ENCODE results near the gene CNTNAP2.

Gene CNTNAP2

DNA sequence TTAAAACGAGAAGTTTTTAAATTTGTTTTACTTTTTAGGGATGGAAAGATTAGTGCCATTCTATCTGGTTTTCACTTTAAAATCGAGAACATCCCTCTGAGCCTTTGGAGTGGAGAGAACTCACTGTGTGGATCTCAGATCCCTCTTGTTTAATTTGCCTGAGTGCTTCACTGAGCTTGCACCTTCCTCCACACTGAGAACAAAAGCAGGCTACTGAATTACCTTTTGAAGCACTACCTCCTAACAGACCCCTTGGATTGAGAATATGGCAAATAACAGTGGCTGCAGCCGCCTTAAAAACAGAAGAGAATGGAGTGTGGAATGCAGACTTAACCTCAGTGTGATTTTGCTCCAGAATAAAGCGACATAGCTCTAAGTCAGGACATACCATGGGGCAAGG is 204.7 kb downstream of the CNTNAP2 start:
- Histone ChIP-seq H3K27ac (no peak overlapping the region), H3K4me2 (no peak overlapping the region), H3K36me3 (ENCODE audit: insufficient read depth) (no peaks in the 10 kb centered on the region), H3K79me2 (ENCODE audit: insufficient read depth, low read depth) (no peaks in the 10 kb centered on the region), H3K4me3 (IDR thresholded peaks at IDR 0.05; ENCODE audit: insufficient read depth, low read depth, low read length) (no peak overlapping the region), H3K27me3 (ENCODE audit: insufficient read depth, low read depth) (no peaks in the 10 kb centered on the region), H2AFZ (ENCODE audit: low read depth) (no peak overlapping the region), H3K4me1 (ENCODE audit: low read depth, poor library complexity, severe bottlenecking) (no peaks in the 10 kb centered on the region), H4K20me1 (ENCODE audit: insufficient read depth) (no peaks in the 10 kb centered on the region), H3K9ac (no peak overlapping the region)
- TF ChIP-seq, protein P1, sequence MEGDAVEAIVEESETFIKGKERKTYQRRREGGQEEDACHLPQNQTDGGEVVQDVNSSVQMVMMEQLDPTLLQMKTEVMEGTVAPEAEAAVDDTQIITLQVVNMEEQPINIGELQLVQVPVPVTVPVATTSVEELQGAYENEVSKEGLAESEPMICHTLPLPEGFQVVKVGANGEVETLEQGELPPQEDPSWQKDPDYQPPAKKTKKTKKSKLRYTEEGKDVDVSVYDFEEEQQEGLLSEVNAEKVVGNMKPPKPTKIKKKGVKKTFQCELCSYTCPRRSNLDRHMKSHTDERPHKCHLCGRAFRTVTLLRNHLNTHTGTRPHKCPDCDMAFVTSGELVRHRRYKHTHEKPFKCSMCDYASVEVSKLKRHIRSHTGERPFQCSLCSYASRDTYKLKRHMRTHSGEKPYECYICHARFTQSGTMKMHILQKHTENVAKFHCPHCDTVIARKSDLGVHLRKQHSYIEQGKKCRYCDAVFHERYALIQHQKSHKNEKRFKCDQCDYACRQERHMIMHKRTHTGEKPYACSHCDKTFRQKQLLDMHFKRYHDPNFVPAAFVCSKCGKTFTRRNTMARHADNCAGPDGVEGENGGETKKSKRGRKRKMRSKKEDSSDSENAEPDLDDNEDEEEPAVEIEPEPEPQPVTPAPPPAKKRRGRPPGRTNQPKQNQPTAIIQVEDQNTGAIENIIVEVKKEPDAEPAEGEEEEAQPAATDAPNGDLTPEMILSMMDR (conservative IDR thresholded peaks at IDR 0.05; ENCODE audit: low read depth, low read length), result no peak

DNA sequence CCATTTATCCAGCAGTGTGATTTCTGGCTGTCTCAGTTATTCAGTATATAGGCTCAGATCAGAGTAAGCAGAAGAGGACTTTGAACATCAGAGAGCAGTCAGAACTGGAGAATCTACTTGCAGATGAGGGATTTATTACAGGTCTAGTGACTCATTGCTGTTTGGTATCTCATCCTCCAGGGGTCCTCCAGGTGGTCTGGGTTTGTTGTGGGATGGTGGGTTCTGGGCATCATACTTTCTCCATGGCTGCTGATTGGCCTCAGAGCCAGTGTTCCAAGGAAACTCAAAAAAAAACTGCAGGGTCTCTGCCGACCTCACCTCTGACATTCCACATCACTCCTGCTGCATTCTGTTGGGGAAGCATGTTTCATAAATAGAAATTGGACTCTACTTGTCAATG is 214.8 kb downstream of the CNTNAP2 start:
- H3K4me3 ChIP-seq (IDR thresholded peaks at IDR 0.05; ENCODE audit: insufficient read depth, low read depth, low read length), result no peak overlapping the region
- no peaks in the 10 kb centered on the region for H4K20me1 ChIP-seq (ENCODE audit: insufficient read depth)
- H3K9ac ChIP-seq, result no peak overlapping the region
- no peak overlapping the region for H3K27ac ChIP-seq
- H3K36me3 ChIP-seq (ENCODE audit: insufficient read depth), result no peaks in the 10 kb centered on the region
- TF ChIP-seq, protein P1 (conservative IDR thresholded peaks at IDR 0.05; ENCODE audit: low read depth, low read length), result no peak
- H3K4me2 ChIP-seq, result no peak overlapping the region
- H3K27me3 ChIP-seq (ENCODE audit: insufficient read depth, low read depth), result no peaks in the 10 kb centered on the region
- no peak overlapping the region for H2AFZ ChIP-seq (ENCODE audit: low read depth)
- H3K4me1 ChIP-seq (ENCODE audit: low read depth, poor library complexity, severe bottlenecking), result no peaks in the 10 kb centered on the region
- H3K79me2 ChIP-seq (ENCODE audit: insufficient read depth, low read depth), result no peaks in the 10 kb centered on the region

DNA sequence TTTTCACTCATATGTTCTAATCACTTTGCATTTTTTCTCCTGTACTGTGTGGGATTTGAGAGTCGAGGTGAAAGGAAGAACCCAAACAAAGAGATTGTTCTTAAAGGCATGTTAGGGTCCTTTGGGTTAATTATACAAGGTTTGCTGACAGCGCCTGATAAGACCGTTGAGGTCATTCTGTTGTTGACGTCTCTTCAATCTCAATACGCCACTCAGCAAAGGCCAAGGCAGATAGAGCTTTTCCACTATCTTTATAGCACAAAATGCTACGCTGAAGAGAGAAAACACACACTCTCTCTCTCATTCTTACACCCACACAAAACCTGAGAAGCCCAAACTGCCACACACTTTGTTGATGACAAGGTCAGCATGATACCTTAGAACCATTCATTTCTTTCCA is 228.7 kb downstream of the CNTNAP2 start:
- H3K79me2 ChIP-seq (ENCODE audit: insufficient read depth, low read depth), result no peaks in the 10 kb centered on the region
- H4K20me1 ChIP-seq (ENCODE audit: insufficient read depth), result no peaks in the 10 kb centered on the region
- no peak overlapping the region for H2AFZ ChIP-seq (ENCODE audit: low read depth)
- no peaks in the 10 kb centered on the region for H3K4me1 ChIP-seq (ENCODE audit: low read depth, poor library complexity, severe bottlenecking)
- no peak overlapping the region for H3K4me2 ChIP-seq
- H3K4me3 ChIP-seq (IDR thresholded peaks at IDR 0.05; ENCODE audit: insufficient read depth, low read depth, low read length), result no peak overlapping the region
- H3K27me3 ChIP-seq (ENCODE audit: insufficient read depth, low read depth), result no peaks in the 10 kb centered on the region
- H3K36me3 ChIP-seq (ENCODE audit: insufficient read depth), result no peaks in the 10 kb centered on the region
- H3K9ac ChIP-seq, result no peak overlapping the region
- TF ChIP-seq, protein P1 (conservative IDR thresholded peaks at IDR 0.05; ENCODE audit: low read depth, low read length), result no peak
- H3K27ac ChIP-seq, result no peak overlapping the region

DNA sequence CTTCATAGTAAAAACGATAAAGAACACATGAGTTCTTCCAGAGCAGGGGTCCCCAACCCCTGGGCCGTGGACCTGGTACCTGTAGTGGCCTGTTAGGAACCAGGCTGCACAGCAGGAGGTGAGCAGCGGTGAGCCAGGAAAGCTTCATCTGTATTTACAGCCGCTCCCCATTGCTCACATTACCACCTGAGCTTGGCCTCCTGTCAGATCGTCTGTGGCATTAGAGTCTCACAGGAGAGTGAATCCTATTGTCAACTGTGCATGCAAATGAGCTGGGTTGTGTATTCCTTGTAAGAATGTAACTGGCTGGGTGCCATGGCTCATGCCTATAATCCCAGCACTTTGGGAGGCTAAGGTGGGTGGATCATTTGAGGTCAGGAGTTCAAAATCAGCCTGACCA is 229.5 kb downstream of the CNTNAP2 start:
- H4K20me1 ChIP-seq (ENCODE audit: insufficient read depth), result no peaks in the 10 kb centered on the region
- no peak overlapping the region for H3K4me2 ChIP-seq
- no peaks in the 10 kb centered on the region for H3K4me1 ChIP-seq (ENCODE audit: low read depth, poor library complexity, severe bottlenecking)
- H3K27me3 ChIP-seq (ENCODE audit: insufficient read depth, low read depth), result no peaks in the 10 kb centered on the region
- no peak overlapping the region for H3K27ac ChIP-seq
- no peaks in the 10 kb centered on the region for H3K79me2 ChIP-seq (ENCODE audit: insufficient read depth, low read depth)
- no peak overlapping the region for H2AFZ ChIP-seq (ENCODE audit: low read depth)
- no peak overlapping the region for H3K4me3 ChIP-seq (IDR thresholded peaks at IDR 0.05; ENCODE audit: insufficient read depth, low read depth, low read length)
- H3K9ac ChIP-seq, result no peak overlapping the region
- TF ChIP-seq, protein P1 (conservative IDR thresholded peaks at IDR 0.05; ENCODE audit: low read depth, low read length), result no peak
- H3K36me3 ChIP-seq (ENCODE audit: insufficient read depth), result no peaks in the 10 kb centered on the region

All from KMS-11 (cell line).